Endometrium (tissue), 2 donors: ENCODE data around the gene PDCD1.
"Not testable (repeated sequence)": the region's sequence is repeated elsewhere in the genome, so short reads cannot be mapped to it uniquely, and the experiment has no call there.

Experiments used
- FAIRE-seq: peaks from 2 replicates; lab custom pipeline; 2012; peaks lifted over from hg19 to GRCh38; lab: Jason Lieb, UNC
- donor health status: control.
- donor health status: control.

PDCD1 gene

GRCh38 chr2:241800198-241800903, 58.3 kb downstream of the PDCD1 start:
- FAIRE-seq = not testable (repeated sequence)
